NB4 (cell line): ENCODE measurements around the gene ARR3.
A peak's percentile ranks its signal among the peaks of the same experiment; 100 is the strongest.
"Not testable (repeated sequence)": the region's sequence is repeated elsewhere in the genome, so short reads cannot be mapped to it uniquely, and the experiment has no call there.

Source experiments
- DNase-seq: peaks from one replicate; pipeline ENCODE4 v3.0.0; 2010; ENCODE audit warnings: low read depth
- H3K4me3 ChIP-seq: one replicate; pipeline ENCODE4 v1.5.1; 2011; ENCODE audit warnings: mild to moderate bottlenecking, low read depth, low read length, moderate library complexity
- MYC ChIP-seq: IDR thresholded peaks from 2 replicates; pipeline ENCODE4 v1.6.1; 2011; ENCODE audit warnings: low read depth, low read length
- POLR2A ChIP-seq: IDR thresholded peaks from 2 replicates; pipeline ENCODE4 v1.6.1; 2011; ENCODE audit warnings: mild to moderate bottlenecking; ENCODE audit not compliant: insufficient read length; ENCODE audit errors: extremely low read depth
- TF ChIP-seq, protein P1 (sequence below): IDR thresholded peaks from one replicate; pipeline ENCODE4 v1.5.1; 2012; ENCODE audit warnings: low read depth, low read length
- TF ChIP-seq, protein P2 (sequence below): IDR thresholded peaks from 2 replicates; pipeline ENCODE4 v1.6.1; 2011; ENCODE audit warnings: low read depth, low read length

The ARR3 gene

DNA sequence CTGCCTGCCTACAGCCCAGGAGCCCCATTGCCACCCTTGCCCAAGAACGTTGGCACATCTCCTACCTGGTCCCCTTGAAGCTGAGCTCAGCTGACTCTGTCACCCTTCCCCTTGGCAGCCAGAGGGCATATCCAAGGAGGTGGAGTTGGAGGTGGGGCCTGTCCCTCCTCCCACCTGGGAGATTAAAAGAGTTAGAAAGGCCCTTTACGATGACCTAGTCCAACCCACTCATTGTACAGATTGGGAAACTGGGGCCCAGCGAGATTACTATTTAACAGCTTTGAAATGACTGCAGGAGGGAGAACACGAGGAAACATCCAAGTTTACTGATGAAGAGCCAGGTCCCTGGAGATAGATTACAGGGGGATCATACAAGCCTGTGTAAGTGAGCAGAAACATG, 8.0 kb upstream of the ARR3 start, which contains the start of gene P2RY4:
Gene P2RY4 (minus strand): TSS at position 101 of the 400 bp plus-strand sequence. CDS start 580 bp downstream, outside the sequence.
- no peak within 1 kb of the TSS for H3K4me3 ChIP-seq
- TF ChIP-seq, protein P1, sequence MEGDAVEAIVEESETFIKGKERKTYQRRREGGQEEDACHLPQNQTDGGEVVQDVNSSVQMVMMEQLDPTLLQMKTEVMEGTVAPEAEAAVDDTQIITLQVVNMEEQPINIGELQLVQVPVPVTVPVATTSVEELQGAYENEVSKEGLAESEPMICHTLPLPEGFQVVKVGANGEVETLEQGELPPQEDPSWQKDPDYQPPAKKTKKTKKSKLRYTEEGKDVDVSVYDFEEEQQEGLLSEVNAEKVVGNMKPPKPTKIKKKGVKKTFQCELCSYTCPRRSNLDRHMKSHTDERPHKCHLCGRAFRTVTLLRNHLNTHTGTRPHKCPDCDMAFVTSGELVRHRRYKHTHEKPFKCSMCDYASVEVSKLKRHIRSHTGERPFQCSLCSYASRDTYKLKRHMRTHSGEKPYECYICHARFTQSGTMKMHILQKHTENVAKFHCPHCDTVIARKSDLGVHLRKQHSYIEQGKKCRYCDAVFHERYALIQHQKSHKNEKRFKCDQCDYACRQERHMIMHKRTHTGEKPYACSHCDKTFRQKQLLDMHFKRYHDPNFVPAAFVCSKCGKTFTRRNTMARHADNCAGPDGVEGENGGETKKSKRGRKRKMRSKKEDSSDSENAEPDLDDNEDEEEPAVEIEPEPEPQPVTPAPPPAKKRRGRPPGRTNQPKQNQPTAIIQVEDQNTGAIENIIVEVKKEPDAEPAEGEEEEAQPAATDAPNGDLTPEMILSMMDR = no peak
- TF ChIP-seq, protein P2, sequence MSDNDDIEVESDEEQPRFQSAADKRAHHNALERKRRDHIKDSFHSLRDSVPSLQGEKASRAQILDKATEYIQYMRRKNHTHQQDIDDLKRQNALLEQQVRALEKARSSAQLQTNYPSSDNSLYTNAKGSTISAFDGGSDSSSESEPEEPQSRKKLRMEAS = no peak
- TF ChIP-seq POLR2A (no peak), MYC (no peak)
- DNase-seq = no peak

DNA sequence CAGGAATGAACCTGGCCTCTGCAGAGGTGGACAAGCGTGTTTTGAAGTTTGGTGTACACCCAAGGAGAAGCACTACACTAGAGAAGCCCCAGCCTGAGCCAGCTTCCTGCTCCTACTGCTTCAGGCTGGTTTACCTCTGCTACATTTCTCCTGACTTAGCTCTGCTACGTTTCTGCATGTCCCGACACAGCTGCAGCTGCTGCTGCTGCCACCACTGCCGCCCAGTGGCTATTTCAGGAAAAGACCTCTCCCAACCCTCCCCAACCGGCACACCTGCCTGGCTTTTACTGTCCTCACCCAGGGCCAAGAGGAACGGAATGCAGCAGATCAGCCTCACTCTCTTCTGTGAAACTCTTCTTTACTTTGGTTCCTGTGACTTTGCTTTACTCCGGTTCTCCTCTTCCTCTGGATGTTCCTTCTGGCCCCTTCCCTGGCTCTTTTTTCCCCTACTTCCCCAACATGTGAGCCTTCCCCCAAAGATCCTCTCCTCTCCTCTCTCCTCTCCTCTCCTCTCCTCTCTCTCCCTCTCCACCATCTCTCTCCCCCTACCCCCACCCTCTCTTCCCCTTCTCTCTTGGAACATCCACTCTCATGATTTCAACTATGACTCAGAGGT, 5.1 kb upstream of the ARR3 start:
- no peak overlapping the region for H3K4me3 ChIP-seq
- TF ChIP-seq, protein P1 = peak; percentile 75
- TF ChIP-seq, protein P2 = no peak
- TF ChIP-seq POLR2A = no peak
- TF ChIP-seq MYC = no peak
- DNase-seq = peak; percentile 66

DNA sequence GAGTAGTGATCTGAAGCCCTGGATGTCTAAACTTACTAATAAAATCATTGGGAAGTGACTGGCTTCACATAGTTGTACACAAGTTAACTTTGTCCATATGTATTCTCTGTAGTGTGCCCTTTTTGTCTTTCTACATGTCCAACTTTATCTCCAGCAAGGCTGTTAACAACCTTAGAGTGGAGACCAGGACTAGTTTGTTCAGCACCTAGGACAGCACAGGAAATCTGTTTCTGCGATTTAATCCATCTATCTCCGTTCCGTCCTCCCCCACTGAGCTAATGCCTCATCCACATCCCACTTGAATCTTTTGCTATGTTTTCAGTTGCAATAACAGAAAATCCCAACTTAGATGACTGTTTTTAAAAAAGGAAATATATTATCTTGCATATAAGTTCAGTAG, 3.4 kb upstream of the ARR3 start:
- peak; percentile 3 for DNase-seq
- TF ChIP-seq, protein P1 = no peak
- no peak for TF ChIP-seq MYC
- TF ChIP-seq POLR2A = no peak
- TF ChIP-seq, protein P2 = no peak
- H3K4me3 ChIP-seq = no peak overlapping the region

DNA sequence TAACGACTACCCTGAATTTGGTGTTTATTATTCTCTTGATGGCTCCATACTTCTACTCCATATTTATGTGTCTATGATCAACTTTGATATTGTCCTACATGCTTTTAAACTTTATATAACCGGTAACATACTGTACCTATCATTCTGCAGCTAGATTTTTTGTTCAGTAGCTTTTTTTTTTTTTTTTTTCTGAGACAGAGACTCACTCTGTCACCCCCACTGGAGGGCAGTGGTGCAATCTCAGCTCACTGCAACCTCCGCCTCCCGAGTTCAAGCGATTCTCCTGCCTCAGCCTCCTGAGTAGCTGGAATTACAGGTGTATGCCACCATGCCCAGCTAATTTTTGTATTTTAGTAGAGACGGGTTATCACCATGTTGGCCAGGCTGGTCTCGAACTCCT, 5.9 kb downstream of the ARR3 start:
- not testable (repeated sequence) for H3K4me3 ChIP-seq, DNase-seq

DNA sequence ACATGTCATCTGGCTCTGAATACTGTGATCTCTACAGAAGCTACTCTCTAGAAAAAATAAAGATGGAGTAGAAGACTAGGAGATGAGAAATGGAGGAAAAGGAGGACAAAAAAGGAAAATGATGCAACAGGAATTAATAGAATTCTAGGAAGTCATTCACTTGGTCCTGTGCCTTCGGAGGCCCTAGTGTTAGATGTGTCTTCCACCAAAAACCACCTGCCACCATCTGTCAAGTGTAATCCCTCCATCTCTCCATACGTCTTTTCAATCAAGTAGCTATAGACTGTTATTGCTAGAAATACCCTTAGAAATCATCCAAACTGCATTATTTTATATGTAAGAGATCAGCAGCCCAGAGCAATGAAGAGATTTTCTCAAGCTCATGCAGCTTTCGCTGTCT, 10.9 kb downstream of the ARR3 start:
- DNase-seq = no peak
- no peak for TF ChIP-seq MYC
- no peak for TF ChIP-seq POLR2A
- TF ChIP-seq, protein P1 = no peak
- TF ChIP-seq, protein P2 = no peak
- no peak overlapping the region for H3K4me3 ChIP-seq

DNA sequence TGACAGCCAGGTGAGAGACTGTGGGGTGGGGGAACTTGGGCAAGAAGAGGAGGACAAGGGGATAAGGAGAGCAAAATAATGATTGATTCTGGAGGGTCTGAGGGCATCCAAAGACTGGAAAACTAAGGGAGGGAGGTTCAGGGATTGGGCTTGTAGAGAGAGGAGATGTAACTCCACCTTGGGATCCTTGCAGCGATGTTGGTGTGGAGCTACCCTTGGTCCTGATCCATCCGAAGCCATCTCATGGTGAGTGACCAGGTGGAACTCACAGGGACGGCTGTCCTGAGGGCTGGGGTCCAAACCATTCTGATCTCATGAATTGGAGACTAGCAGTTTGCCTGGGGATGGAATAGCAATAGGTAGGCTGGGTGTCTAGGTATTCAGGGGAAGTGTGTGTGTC, 12.4 kb downstream of the ARR3 start:
- TF ChIP-seq MYC = no peak
- TF ChIP-seq, protein P1 = no peak
- TF ChIP-seq POLR2A = no peak
- TF ChIP-seq, protein P2 = no peak
- no peak for DNase-seq
- H3K4me3 ChIP-seq = no peak overlapping the region
